Upper lobe of left lung (tissue), 6 donors: Measurements from ENCODE around the gene TMEM45A. TPM values are rescaled to one million over a fixed set of nuclear protein-coding genes. Genes with fewer than 3 reads are reported as not detected.

Experiments used
- ATAC-seq, 2 donors: fragments of 200-7000 bp; cut with Tn5 transposase; one replicate each; pipeline ENCODE4 v1.9.1; 2022; ENCODE audit warnings: mild to moderate bottlenecking in 2 of 2, moderate library complexity in 2 of 2; ENCODE audit not compliant: low FRiP score in 2 of 2
- DNase-seq, 2 donors: peaks; one replicate each; pipeline ENCODE4 v3.0.0-alpha.2; 2019 to 2020
- H3K27ac ChIP-seq, 4 donors: fragments of 200-600 bp; sonication (generic); one replicate each; pipeline ENCODE4 v1.5.1; 2016 to 2019
- H3K27me3 ChIP-seq, 4 donors: fragments of 200-600 bp; sonication (generic); one replicate each; pipeline ENCODE4 v1.5.1; 2017 to 2019
- H3K36me3 ChIP-seq, 4 donors: fragments of 200-600 bp; sonication (generic); one replicate each; pipeline ENCODE4 v1.5.1; 2016 to 2019
- H3K4me1 ChIP-seq, 4 donors: fragments of 200-600 bp; sonication (generic); one replicate each; pipeline ENCODE4 v1.5.1; 2018 to 2019
- H3K4me3 ChIP-seq, 4 donors: fragments of 200-600 bp; sonication (generic); one replicate each; pipeline ENCODE4 v1.5.1; 2017 to 2019; ENCODE audit warnings: mild to moderate bottlenecking in 2 of 4, moderate library complexity in 1 of 4
- H3K9me3 ChIP-seq, 4 donors: fragments of 200-600 bp; sonication (generic); one replicate each; pipeline ENCODE4 v1.5.1; 2018 to 2019
- CTCF ChIP-seq, 6 experiments: fragments of 450-650 bp in 4 of 6; fragments of 200-600 bp in 2 of 6; sonication (generic) in 2 of 6; IDR thresholded peaks; one replicate each; pipeline ENCODE4 v1.5.1; 2016 to 2019; ENCODE audit warnings: antibody characterized with exemption in 6 of 6
- EP300 ChIP-seq, 4 donors: sonication (generic); formaldehyde crosslinking; IDR thresholded peaks; one replicate each; pipeline ENCODE4 v1.5.1; 2017; ENCODE audit warnings: antibody characterized with exemption in 4 of 4, control low read depth in 2 of 4
- POLR2A ChIP-seq, 4 donors: fragments of 450-650 bp; IDR thresholded peaks; one replicate each; pipeline ENCODE4 v1.5.1; 2016 to 2017; ENCODE audit warnings: antibody characterized with exemption in 4 of 4, mild to moderate bottlenecking in 2 of 4
- POLR2AphosphoS5 ChIP-seq, 2 donors: sonication (generic); formaldehyde crosslinking; IDR thresholded peaks; one replicate each; pipeline ENCODE4 v1.5.1; 2017; ENCODE audit warnings: antibody characterized with exemption in 2 of 2
- WGBS, 2 donors: methylation state at CpG; one replicate each; pipeline ENCODE4 v1.1.5; 2017 to 2018; 5-methylcytosine and 5-hydroxymethylcytosine counted together
- total RNA-seq, 6 donors: library from RNA; depleted of rRNA in 4 of 6; stranded (reverse); fragments of >200 nt in 4 of 6; gene quantifications; one replicate each; pipeline versions ENCODE4 v1.1.0 to v1.2.1, GENCODE V29; 2016 to 2021
- donor health status: DM: no; HTN: no; CAD: no; lungs with moderate emphysema.
- donor health status: DM: no; HTN: yes; CAD: no; lungs with severe emphysema.

Gene TMEM45A
- total RNA-seq, 6 donors from 2014 or later = 1.7 to 17.4 (median 5.0) TPM

DNA sequence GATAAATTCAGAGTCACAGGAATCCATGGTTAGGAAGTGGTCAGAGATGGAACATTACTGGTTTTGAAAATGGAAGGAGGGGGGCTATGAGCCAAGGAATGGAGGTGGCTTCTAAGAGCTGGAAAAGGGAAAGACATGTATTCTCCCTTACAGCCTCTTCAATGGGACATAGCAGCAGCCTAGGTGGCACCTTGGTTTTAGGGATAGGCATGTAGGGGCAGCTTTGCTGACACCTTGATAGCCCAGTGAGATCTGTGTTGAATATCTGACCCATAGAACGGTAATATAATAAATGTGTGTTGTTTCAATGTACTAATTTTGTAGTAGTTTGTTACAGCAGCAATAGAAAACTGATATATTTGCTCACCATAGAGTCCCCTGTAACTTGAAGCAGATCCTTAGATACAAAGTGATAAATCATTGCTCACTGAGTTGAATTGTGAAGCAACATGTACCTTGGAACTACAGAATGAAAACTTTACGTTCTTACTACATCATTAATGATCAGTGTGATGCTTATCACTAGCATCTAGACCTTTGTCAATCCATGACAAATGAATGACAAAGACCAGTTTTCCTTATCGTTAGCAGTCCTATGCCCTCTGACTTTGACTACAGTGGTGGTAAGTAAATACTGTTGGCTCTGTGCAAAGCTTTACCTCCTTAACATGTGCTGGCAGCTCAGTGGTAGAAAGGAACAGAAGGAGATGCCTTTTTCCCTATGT lies 53.8 kb downstream of the TMEM45A start:
- DNase-seq (no peak), ATAC-seq (no peak)
- H3K4me3 ChIP-seq = no peak overlapping the region
- WGBS, 2 donors = 85 to 91% methylated on average over 3 of the region's 3 CpGs
- no peaks in the 10 kb centered on the region for H3K4me1 ChIP-seq
- no peaks in the 10 kb centered on the region for H3K36me3 ChIP-seq
- H3K27me3 ChIP-seq = no peaks in the 10 kb centered on the region
- no peak for TF ChIP-seq POLR2AphosphoS5 (IDR thresholded peaks at IDR 0.05)
- H3K27ac ChIP-seq = no peak overlapping the region
- no peaks in the 10 kb centered on the region for H3K9me3 ChIP-seq

DNA sequence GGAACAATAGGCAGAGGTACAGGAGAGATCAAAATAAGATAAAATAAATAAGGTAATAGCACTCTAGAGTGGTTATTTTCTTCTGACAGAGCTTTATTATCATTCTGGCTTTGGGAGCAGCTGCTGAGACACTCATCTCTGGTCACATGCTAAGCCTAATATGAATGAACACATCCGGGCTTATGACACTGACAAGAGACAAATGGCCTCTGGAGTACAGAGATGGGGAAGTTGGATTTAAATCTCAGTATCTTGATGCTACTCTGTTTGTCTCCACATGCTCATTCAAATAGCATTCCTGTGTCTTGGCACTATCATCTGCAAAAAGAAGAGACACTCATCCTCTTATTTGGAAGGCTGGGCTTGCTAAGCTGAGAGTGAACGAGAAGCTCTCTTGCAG lies 55.6 kb downstream of the TMEM45A start:
- 36 to 59% methylated on average over 2 of the region's 2 CpGs for WGBS, 2 donors
- Histone ChIP-seq H3K4me1 (no peaks in the 10 kb centered on the region), H3K9me3 (no peaks in the 10 kb centered on the region), H3K27ac (no peak overlapping the region), H3K27me3 (no peaks in the 10 kb centered on the region), H3K36me3 (no peaks in the 10 kb centered on the region), H3K4me3 (no peak overlapping the region)
- peak in 1 of 2 donors; percentile 46 for ATAC-seq
- TF ChIP-seq CTCF (IDR thresholded peaks at IDR 0.05) (no peak), EP300 (IDR thresholded peaks at IDR 0.05) (no peak), POLR2A (IDR thresholded peaks at IDR 0.05) (no peak), POLR2AphosphoS5 (IDR thresholded peaks at IDR 0.05) (no peak)
- no peak for DNase-seq

DNA sequence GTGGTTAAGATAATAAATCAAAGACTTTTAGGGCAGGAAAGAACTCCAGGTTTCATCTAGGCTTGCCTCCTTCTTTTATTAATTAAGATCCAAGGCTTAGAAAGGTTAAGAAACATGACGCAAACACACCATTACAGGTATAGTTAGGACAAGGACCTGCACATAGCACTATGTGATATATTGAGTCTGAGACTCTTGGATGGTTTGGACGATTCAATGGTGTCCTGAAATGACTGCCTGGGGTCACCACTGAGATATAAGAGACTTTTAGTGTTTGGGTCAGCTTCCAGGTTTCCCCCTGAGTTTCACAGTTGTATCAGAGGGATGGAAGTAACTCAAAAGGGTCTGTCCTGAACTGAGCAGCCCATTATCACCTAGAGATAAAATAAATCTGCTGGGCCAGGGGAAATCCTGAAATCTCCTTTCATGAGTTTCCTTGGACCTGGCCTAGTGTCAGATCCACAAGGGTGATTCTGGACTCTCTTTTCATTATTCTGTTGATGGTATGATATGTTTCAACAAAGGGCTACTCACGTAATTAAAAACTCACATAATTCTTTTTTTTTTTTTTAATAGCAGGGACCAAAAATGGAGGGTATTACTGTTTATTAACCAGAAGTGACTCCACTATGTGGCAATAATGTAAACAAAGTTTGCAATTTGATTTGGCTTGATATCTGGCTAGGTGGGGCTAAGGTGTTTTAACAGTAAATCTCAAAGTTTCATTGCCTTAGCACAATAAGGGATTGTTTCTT lies 61.4 kb downstream of the TMEM45A start:
- ATAC-seq (no peak), DNase-seq (no peak)
- Histone ChIP-seq H3K4me3 (no peak overlapping the region), H3K27ac (no peak overlapping the region), H3K27me3 (no peaks in the 10 kb centered on the region), H3K4me1 (no peaks in the 10 kb centered on the region), H3K36me3 (no peaks in the 10 kb centered on the region), H3K9me3 (no peaks in the 10 kb centered on the region)
- no peak for TF ChIP-seq POLR2A (IDR thresholded peaks at IDR 0.05)
- no peak for TF ChIP-seq CTCF (IDR thresholded peaks at IDR 0.05)
- TF ChIP-seq EP300 (IDR thresholded peaks at IDR 0.05) = no peak
- no peak for TF ChIP-seq POLR2AphosphoS5 (IDR thresholded peaks at IDR 0.05)
- 87 to 93% methylated on average over 3 of the region's 3 CpGs for WGBS, 2 donors

GRCh38 chr3:100554373-100554676 lies 61.9 kb downstream of the TMEM45A start:
- Histone ChIP-seq H3K36me3 (no peaks in the 10 kb centered on the region), H3K4me3 (no peak overlapping the region), H3K4me1 (no peaks in the 10 kb centered on the region), H3K27me3 (no peaks in the 10 kb centered on the region), H3K9me3 (no peaks in the 10 kb centered on the region), H3K27ac (no peak overlapping the region)
- TF ChIP-seq CTCF (IDR thresholded peaks at IDR 0.05) (no peak), POLR2AphosphoS5 (IDR thresholded peaks at IDR 0.05) (no peak), EP300 (IDR thresholded peaks at IDR 0.05) (no peak)
- ATAC-seq (no peak), DNase-seq (no peak)

GRCh38 chr3:100556673-100557310 lies 64.4 kb downstream of the TMEM45A start:
- Histone ChIP-seq H3K27me3 (no peaks in the 10 kb centered on the region), H3K4me1 (peaks cover 0 to 3% (median 0%) of the 10 kb centered on the region in 4 donors), H3K4me3 (no peak overlapping the region), H3K9me3 (no peaks in the 10 kb centered on the region), H3K27ac (no peak overlapping the region), H3K36me3 (no peaks in the 10 kb centered on the region)
- TF ChIP-seq POLR2AphosphoS5 (IDR thresholded peaks at IDR 0.05) (no peak), CTCF (IDR thresholded peaks at IDR 0.05) (no peak), EP300 (IDR thresholded peaks at IDR 0.05) (no peak), POLR2A (IDR thresholded peaks at IDR 0.05) (no peak)
- 86 to 91% methylated on average over 2 of the region's 2 CpGs for WGBS, 2 donors
- no peak for DNase-seq
- ATAC-seq = peak in 1 of 2 donors; percentile 63
